H9 (cell line): ENCODE measurements around the gene RAD51C. TPM values are rescaled to one million over a fixed set of nuclear protein-coding genes. Genes with fewer than 3 reads are reported as not detected.

Source experiments
- DNase-seq: peaks from one replicate; pipeline ENCODE4 v3.0.0-alpha.2; 2017
- H2AFZ ChIP-seq: one replicate; pipeline ENCODE4 v1.6.1; 2013; ENCODE audit warnings: mild to moderate bottlenecking, low read length, control low read depth, moderate library complexity
- H2AK5ac ChIP-seq: 2 replicates; pipeline ENCODE4 v1.6.1; 2013; ENCODE audit warnings: low read length, control low read depth, mixed read lengths; ENCODE audit not compliant: insufficient read length
- H2BK120ac ChIP-seq: one replicate; pipeline ENCODE4 v1.6.1; 2013; ENCODE audit warnings: low read depth, mild to moderate bottlenecking, low read length, control low read depth, inconsistent platforms; ENCODE audit not compliant: poor library complexity, severe bottlenecking
- H2BK12ac ChIP-seq: 2 replicates; pipeline ENCODE4 v1.6.1; 2013; ENCODE audit warnings: low read length, control low read depth, mixed read lengths, low read depth; ENCODE audit not compliant: insufficient read length
- H2BK15ac ChIP-seq: 2 replicates; pipeline ENCODE4 v1.6.1; 2013; ENCODE audit warnings: low read depth, low read length, control low read depth
- H2BK20ac ChIP-seq: one replicate; pipeline ENCODE4 v1.6.1; 2013; ENCODE audit warnings: low read depth, mild to moderate bottlenecking, low read length, control low read depth, inconsistent platforms; ENCODE audit not compliant: poor library complexity, severe bottlenecking
- H2BK5ac ChIP-seq: 2 replicates; pipeline ENCODE4 v1.6.1; 2013; ENCODE audit warnings: low read length, control low read depth, mixed read lengths; ENCODE audit not compliant: insufficient read length
- H3K14ac ChIP-seq: 2 replicates; pipeline ENCODE4 v1.6.1; 2013; ENCODE audit warnings: low read length, control low read depth; ENCODE audit not compliant: insufficient read depth
- H3K18ac ChIP-seq: 2 replicates; pipeline ENCODE4 v1.6.1; 2013; ENCODE audit warnings: low read depth, mild to moderate bottlenecking, mixed read lengths, low read length, control low read depth; ENCODE audit not compliant: insufficient read length
- H3K23ac ChIP-seq: 2 replicates; pipeline ENCODE4 v1.6.1; 2013; ENCODE audit warnings: low read length, control low read depth, mixed read lengths, low read depth; ENCODE audit not compliant: insufficient read length
- H3K23me2 ChIP-seq: 2 replicates; pipeline ENCODE4 v1.6.1; 2013; ENCODE audit warnings: low read depth, mild to moderate bottlenecking, mixed read lengths, low read length, control low read depth; ENCODE audit not compliant: insufficient read length, poor library complexity, severe bottlenecking
- H3K27ac ChIP-seq: 2 replicates; pipeline ENCODE4 v1.5.1; 2013; ENCODE audit warnings: low read length, control low read depth, mixed read lengths, low read depth; ENCODE audit not compliant: insufficient read length
- H3K27me3 ChIP-seq: 2 replicates; pipeline ENCODE4 v1.6.1; 2013; ENCODE audit warnings: low read length, control low read depth, inconsistent platforms; ENCODE audit not compliant: insufficient read depth
- H3K4ac ChIP-seq: 2 replicates; pipeline ENCODE4 v1.6.1; 2013; ENCODE audit warnings: low read depth, mild to moderate bottlenecking, control low read depth, inconsistent platforms, low read length, moderate library complexity
- H3K4me1 ChIP-seq: 2 replicates; pipeline ENCODE4 v1.6.1; 2013; ENCODE audit warnings: low read length, control low read depth, inconsistent platforms; ENCODE audit not compliant: insufficient read depth
- H3K4me2 ChIP-seq: 2 replicates; pipeline ENCODE4 v1.6.1; 2013; ENCODE audit warnings: low read length, control low read depth, mixed read lengths; ENCODE audit not compliant: insufficient read length, insufficient read depth
- H3K56ac ChIP-seq: 2 replicates; pipeline ENCODE4 v1.6.1; 2013; ENCODE audit warnings: low read depth, mild to moderate bottlenecking, mixed read lengths, low read length, control low read depth; ENCODE audit not compliant: insufficient read length
- H3K79me1 ChIP-seq: 2 replicates; pipeline ENCODE4 v1.6.1; 2013; ENCODE audit warnings: low read depth, mild to moderate bottlenecking, moderate library complexity, low read length, control low read depth, inconsistent platforms; ENCODE audit not compliant: insufficient read depth, poor library complexity, severe bottlenecking
- H3K79me2 ChIP-seq: 2 replicates; pipeline ENCODE4 v1.6.1; 2013; ENCODE audit warnings: low read length, control low read depth, inconsistent platforms; ENCODE audit not compliant: insufficient read depth
- H3K9ac ChIP-seq: 2 replicates; pipeline ENCODE4 v1.6.1; 2013; ENCODE audit warnings: low read length, control low read depth, mixed read lengths; ENCODE audit not compliant: insufficient read length; ENCODE audit errors: extremely low read depth
- H3K9me3 ChIP-seq: one replicate; pipeline ENCODE4 v1.6.1; 2013; ENCODE audit warnings: low read depth, low read length, inconsistent platforms; ENCODE audit not compliant: control insufficient read depth
- H3T11ph ChIP-seq: one replicate; pipeline ENCODE4 v1.6.1; 2013; ENCODE audit warnings: mild to moderate bottlenecking, low read length, control low read depth, inconsistent platforms
- H4K20me1 ChIP-seq: one replicate; pipeline ENCODE4 v1.6.1; 2013; ENCODE audit not compliant: control insufficient read depth, insufficient read length, insufficient read depth
- H4K5ac ChIP-seq: 2 replicates; pipeline ENCODE4 v1.6.1; 2013; ENCODE audit warnings: low read depth, mild to moderate bottlenecking, mixed read lengths, low read length, control low read depth; ENCODE audit not compliant: insufficient read length
- H4K8ac ChIP-seq: replicated peaks from 2 replicates; pipeline ENCODE4 v1.6.1; 2013; ENCODE audit warnings: low read length, control low read depth, mixed read lengths, low read depth; ENCODE audit not compliant: insufficient read length
- H4K91ac ChIP-seq: 2 replicates; pipeline ENCODE4 v1.6.1; 2013; ENCODE audit warnings: low read depth, mild to moderate bottlenecking, moderate library complexity, mixed read lengths, low read length, control low read depth; ENCODE audit not compliant: insufficient read length
- H3K27ac Mint-ChIP-seq, 3 experiments: 2 replicates in 2 of 3; 3 replicates in 1 of 3; pipeline ENCODE4 v1.8.0; 2020 to 2021; ENCODE audit warnings: mixed read lengths in 3 of 3, mild to moderate bottlenecking in 1 of 3, moderate library complexity in 1 of 3
- H3K27me3 Mint-ChIP-seq: 2 replicates; pipeline ENCODE4 v1.8.0; 2021; ENCODE audit warnings: low read depth, mild to moderate bottlenecking, moderate library complexity, mixed read lengths
- H3K36me3 Mint-ChIP-seq, 3 experiments: 2 replicates in 2 of 3; 3 replicates in 1 of 3; pipeline ENCODE4 v1.8.0; 2020 to 2021; ENCODE audit warnings: low read depth in 3 of 3, mixed read lengths in 3 of 3; ENCODE audit not compliant: insufficient read depth in 1 of 3
- H3K4me1 Mint-ChIP-seq, 2 experiments: 2 replicates each; pipeline ENCODE4 v1.8.0; 2020; ENCODE audit warnings: mixed read lengths in 2 of 2
- H3K4me3 Mint-ChIP-seq, 2 experiments: 2 replicates in 1 of 2; 3 replicates in 1 of 2; pipeline ENCODE4 v1.8.0; 2020 to 2021; ENCODE audit warnings: mild to moderate bottlenecking in 2 of 2, mixed read lengths in 2 of 2, moderate library complexity in 1 of 2
- H3K9me3 Mint-ChIP-seq, 2 experiments: 2 replicates in 1 of 2; 3 replicates in 1 of 2; pipeline ENCODE4 v1.8.0; 2020; ENCODE audit warnings: mild to moderate bottlenecking in 2 of 2, mixed read lengths in 2 of 2, moderate library complexity in 1 of 2
- WGBS: extraction: QIAGEN DNeasy Blood & Tissue Kit; methylation state at CpG from one replicate; pipeline ENCODE4 v1.1.7; 2013; ENCODE audit warnings: missing lambda C conversion rate, low lambda C conversion rate, mixed read lengths; ENCODE audit not compliant: insufficient read length; ENCODE audit errors: extremely low coverage; 5-methylcytosine and 5-hydroxymethylcytosine counted together
- total RNA-seq: library from RNA; stranded (reverse); gene quantifications from 2 replicates; pipeline ENCODE4 v1.2.1, GENCODE V29; 2021
- TF ChIP-seq, protein P1 (sequence below): fragments of 200-600 bp; sonication (generic); conservative IDR thresholded peaks from 3 replicates; pipeline ENCODE4 v1.8.0; 2021; ENCODE audit warnings: antibody characterized with exemption, mild to moderate bottlenecking

Gene RAD51C
- total RNA-seq, 1 experiment from 2014 or later = 11.3 TPM

DNA sequence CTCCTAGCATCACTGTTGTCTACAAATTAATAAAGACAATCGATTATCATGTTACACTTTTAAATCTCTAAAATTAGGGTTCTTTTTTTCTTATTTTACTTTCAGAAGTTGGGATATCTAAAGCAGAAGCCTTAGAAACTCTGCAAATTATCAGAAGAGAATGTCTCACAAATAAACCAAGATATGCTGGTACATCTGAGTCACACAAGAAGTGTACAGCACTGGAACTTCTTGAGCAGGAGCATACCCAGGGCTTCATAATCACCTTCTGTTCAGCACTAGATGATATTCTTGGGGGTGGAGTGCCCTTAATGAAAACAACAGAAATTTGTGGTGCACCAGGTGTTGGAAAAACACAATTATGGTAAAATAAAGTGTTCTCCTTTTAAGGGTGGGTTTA, 2.4 kb downstream of the RAD51C start:
- no peak overlapping the region for H2BK120ac ChIP-seq
- H3K27ac Mint-ChIP-seq = no peak overlapping the region
- H3K9me3 ChIP-seq = no peaks in the 10 kb centered on the region
- H3K27ac ChIP-seq = no peak overlapping the region
- no peak overlapping the region for H3K4me3 Mint-ChIP-seq
- peaks cover 12 to 16% of the 10 kb centered on the region in 2 experiments for H3K4me1 Mint-ChIP-seq
- no peak overlapping the region for H2BK15ac ChIP-seq
- H4K5ac ChIP-seq = no peak overlapping the region
- no peaks in the 10 kb centered on the region for H4K20me1 ChIP-seq
- no peaks in the 10 kb centered on the region for H3K79me1 ChIP-seq
- H3K79me2 ChIP-seq = no peaks in the 10 kb centered on the region
- no peaks in the 10 kb centered on the region for H3K4me1 ChIP-seq
- peaks cover 0 to 3% of the 10 kb centered on the region in 2 experiments; a peak in 2 of 5 replicates for H3K9me3 Mint-ChIP-seq
- H3K56ac ChIP-seq = no peak overlapping the region
- no peak overlapping the region for H3K9ac ChIP-seq
- TF ChIP-seq, protein P1, sequence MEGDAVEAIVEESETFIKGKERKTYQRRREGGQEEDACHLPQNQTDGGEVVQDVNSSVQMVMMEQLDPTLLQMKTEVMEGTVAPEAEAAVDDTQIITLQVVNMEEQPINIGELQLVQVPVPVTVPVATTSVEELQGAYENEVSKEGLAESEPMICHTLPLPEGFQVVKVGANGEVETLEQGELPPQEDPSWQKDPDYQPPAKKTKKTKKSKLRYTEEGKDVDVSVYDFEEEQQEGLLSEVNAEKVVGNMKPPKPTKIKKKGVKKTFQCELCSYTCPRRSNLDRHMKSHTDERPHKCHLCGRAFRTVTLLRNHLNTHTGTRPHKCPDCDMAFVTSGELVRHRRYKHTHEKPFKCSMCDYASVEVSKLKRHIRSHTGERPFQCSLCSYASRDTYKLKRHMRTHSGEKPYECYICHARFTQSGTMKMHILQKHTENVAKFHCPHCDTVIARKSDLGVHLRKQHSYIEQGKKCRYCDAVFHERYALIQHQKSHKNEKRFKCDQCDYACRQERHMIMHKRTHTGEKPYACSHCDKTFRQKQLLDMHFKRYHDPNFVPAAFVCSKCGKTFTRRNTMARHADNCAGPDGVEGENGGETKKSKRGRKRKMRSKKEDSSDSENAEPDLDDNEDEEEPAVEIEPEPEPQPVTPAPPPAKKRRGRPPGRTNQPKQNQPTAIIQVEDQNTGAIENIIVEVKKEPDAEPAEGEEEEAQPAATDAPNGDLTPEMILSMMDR = no peak
- H2BK20ac ChIP-seq = no peak overlapping the region
- no peaks in the 10 kb centered on the region for H3K27me3 ChIP-seq
- H2AFZ ChIP-seq = no peak overlapping the region
- no peak for DNase-seq
- H3K23me2 ChIP-seq = no peaks in the 10 kb centered on the region
- 0 out of 2 replicates have a peak, but pooled peaks cover 5% of the 10 kb centered on the region for H3K27me3 Mint-ChIP-seq
- H3K36me3 Mint-ChIP-seq = peaks cover 5 to 11% (median 6%) of the 10 kb centered on the region in 3 experiments; a peak in 5 of 7 replicates
- H3T11ph ChIP-seq = no peak overlapping the region
- WGBS = no CpG with 5 or more reads among the region's 1 CpG
- no peak overlapping the region for H2BK12ac ChIP-seq
- no peak overlapping the region for H3K4ac ChIP-seq
- no peak overlapping the region for H3K23ac ChIP-seq
- H3K14ac ChIP-seq = no peak overlapping the region
- no peak overlapping the region for H4K8ac ChIP-seq
- no peak overlapping the region for H3K18ac ChIP-seq
- H3K4me2 ChIP-seq = no peak overlapping the region
- H4K91ac ChIP-seq = no peak overlapping the region
- H2BK5ac ChIP-seq = no peak overlapping the region
- H2AK5ac ChIP-seq = no peak overlapping the region
